Central memory CD4-positive, alpha-beta T cell (primary cell): ENCODE results near the gene MAP1LC3B2.
A peak's percentile ranks its signal among the peaks of the same experiment; 100 is the strongest.

Experiments
- DNase-seq: peaks from one replicate; pipeline ENCODE4 v3.0.0; 2022
- total RNA-seq, 3 experiments: gene quantifications; one replicate each; lab custom pipeline; 2026; lab: John Stamatoyannopoulos, UW

Gene MAP1LC3B2
- 0.19 to 0.71 (median 0.38) reads per million in 3 experiments for total RNA-seq

GRCh38 chr12:116559162-116559935, at the start of gene MAP1LC3B2:
MAP1LC3B2 (plus strand) TSS chr12:116559381; CDS start chr12:116575943, 16,562 bp downstream.
- peak; percentile 88 for DNase-seq

DNA sequence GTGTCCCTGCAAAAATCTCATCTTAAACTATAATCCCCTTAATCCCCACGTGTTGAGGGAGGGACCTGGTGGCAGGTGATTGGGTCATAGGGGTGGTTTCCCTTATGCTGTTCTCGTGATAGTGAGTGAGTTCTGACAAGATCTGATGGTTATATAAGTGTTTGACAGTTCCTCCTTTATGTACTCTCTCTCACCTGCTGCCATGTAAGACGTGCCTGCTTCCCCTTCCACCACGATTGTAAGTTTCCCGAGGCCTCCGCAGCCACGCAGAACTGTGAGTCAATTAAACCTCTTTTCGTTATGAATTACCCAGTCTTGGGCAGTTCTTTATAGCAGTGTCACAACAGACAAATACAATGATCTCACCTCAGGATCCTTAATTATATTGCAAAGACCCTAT, 45.2 kb upstream of the MAP1LC3B2 start:
- no peak for DNase-seq

DNA sequence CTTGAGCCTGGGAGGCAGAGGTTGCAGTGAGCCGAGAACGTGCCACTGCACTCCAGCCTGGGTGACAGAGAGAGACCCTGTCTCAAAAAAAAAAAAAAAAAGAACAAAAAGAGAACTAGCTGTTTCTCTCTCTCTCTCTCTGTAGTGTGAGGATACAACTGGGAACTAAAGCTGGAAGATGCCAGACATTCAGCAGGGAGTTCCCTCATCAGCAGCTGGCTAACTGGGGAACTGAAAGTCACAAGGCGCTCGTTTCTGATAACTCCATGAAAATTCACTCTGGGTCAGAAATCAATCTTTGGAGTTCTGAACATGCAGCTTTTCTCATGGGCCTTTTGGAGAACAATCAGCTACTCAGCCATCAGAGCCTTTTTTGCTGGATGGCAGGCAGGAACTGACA, 43.5 kb upstream of the MAP1LC3B2 start:
- no peak for DNase-seq

DNA sequence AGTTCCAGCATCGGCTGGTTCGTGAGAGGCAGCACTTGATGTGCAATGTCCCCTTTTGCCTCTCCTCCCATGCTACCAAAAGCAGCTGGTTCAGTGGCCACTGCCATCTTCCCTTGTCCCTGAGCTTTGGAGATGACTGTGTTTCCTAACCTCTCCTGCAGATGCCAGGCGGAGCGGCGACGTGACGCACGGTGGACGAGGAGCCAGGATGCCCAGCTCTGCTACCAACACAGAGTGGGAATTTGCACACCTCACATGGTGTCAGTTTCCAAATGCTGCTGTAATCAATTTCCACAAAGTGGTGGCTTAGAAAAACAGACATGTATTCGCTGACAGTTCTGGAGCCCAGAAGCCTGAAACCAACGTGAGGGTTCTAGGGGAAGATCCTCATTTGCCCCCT, 42.5 kb upstream of the MAP1LC3B2 start:
- no peak for DNase-seq

DNA sequence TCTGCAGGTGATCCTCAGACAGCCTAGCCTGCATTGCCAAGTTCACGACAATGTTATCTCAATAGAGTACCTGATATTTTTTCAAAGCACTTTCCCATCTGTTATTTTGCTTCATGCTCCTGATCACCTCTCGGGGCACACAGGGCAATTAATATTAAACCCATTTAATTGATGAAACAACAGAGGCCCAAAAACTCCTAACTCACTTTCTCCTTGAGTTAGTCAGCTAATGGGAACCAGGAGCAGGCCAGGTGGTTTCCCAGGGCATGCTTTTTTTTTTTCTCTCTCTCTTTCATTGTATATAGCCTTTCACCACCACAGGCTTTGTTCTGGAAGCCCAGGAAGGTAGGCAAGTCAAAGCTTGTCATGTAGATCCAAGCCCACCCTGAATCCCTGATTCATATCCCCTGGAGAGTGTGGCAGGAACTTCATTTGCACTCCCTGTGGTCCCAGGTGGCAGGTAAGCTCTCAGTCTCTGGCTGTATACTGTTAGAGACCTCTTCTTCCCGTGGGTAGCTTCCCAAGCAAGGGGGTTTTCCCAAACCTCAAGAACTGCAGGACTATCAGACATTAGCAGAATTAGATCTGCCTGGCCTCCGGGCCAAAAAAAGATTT, 41.6 kb upstream of the MAP1LC3B2 start:
- no peak for DNase-seq

DNA sequence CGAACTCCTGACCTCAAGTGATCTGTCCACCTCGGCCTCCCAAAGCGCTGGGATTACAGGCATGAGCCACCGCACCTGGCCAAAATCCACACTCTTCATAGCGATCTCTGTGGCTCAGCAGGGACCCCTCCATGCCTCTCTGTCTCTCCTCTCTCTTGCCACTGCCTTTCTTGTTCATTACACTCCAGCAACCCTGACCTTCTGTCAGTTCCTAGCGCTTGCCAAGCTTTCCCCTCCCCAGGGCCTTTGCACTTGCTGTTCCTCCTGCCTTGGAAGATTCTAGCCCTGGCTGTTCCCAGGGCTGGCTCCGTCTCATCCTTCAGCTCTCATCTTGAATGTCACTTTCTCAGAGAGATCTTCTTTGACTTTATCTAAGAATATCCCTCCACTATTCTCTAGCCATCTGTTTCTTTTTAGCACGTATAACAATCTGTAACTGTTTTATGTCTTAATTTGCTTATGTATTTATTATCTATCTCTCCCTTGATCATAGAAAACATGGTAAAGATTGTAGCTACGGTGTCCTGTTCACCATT, 38.9 kb upstream of the MAP1LC3B2 start:
- DNase-seq, result no peak

- no peak for DNase-seq
These were observed 38.2 kb upstream of the MAP1LC3B2 start for GRCh38 chr12:116520801-116521471.

DNA sequence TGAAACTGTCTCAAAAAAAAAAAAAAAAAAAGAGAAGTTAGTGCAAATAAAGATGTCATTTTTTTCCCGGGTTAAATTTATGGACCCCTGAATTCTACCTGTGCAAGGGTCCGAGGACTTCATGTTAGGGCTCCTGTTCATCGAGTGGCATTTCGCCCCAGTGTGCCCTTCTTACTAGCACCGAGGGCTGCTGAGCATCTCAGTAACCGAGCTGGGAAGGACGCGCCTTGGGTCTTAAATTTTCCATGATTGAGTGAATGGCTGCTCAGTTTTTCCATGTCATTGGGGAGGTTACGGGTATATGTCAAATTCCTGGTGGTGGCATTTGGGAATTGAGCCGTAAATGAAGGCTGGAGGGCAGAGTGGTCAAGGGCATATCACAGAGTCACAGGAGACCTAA, 34.9 kb upstream of the MAP1LC3B2 start:
- no peak for DNase-seq

- no peak for DNase-seq
These were observed 34.2 kb upstream of the MAP1LC3B2 start for GRCh38 chr12:116524964-116525379.

DNA sequence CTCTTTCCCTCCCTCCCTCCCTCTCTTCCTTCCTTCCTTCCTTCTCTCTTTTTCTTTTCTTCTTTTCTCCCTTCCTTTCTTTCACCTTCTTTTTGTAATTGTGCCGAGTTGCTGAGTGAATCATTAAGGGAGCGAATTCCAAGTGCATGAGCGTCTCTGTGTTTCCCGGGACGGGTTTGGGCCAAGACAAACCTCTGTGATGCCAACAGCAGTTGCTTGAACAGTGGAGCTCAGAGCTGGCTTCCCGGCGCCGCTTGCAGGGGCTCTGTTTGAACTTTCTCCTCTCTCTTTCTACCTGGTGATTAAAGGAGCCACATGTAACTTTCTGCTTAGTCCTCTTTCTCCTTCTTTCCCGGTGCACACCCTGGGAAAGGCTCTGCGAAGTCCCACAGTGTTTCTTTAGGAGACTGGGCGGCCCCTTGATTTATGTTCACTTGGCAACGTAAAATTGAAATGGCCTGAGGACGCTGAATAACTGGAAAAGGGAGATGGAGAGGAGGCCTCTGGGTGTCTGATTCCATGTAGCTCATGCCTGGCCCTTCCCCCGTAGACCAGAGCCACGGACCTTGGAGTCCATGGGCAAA, 33.7 kb upstream of the MAP1LC3B2 start:
- DNase-seq, result no peak

- no peak for DNase-seq
These were observed 31.1 kb upstream of the MAP1LC3B2 start for GRCh38 chr12:116528065-116528464.

- no peak for DNase-seq
These were observed 30.7 kb upstream of the MAP1LC3B2 start for GRCh38 chr12:116528498-116528897.

DNA sequence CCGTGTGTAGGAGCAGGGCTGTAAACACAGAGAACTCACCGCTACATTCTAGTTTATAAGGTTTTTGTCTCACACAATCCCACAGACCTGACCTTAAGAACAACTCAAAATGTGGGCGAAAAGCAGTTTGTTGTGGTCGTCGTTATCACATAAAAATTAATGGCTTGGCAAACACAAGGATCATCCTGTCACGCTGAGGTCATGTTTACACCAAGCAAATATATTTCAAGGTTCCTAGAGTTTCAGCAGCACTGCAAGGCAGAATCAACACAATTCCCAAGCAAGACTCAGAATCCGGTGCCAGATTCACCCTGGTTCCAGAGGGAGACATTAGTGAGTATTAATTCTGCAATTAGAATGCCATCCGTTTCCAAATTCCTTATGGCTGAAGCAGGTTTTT, 30.1 kb upstream of the MAP1LC3B2 start:
- DNase-seq, result no peak

GRCh38 chr12:116529686-116530085, 29.5 kb upstream of the MAP1LC3B2 start:
- no peak for DNase-seq

- no peak for DNase-seq
These were observed 26.8 kb upstream of the MAP1LC3B2 start for GRCh38 chr12:116532428-116532827.

GRCh38 chr12:116532986-116533342, 26.2 kb upstream of the MAP1LC3B2 start:
- no peak for DNase-seq

- DNase-seq, result peak; percentile 50
These were observed 25.6 kb upstream of the MAP1LC3B2 start for GRCh38 chr12:116533343-116534251.

DNA sequence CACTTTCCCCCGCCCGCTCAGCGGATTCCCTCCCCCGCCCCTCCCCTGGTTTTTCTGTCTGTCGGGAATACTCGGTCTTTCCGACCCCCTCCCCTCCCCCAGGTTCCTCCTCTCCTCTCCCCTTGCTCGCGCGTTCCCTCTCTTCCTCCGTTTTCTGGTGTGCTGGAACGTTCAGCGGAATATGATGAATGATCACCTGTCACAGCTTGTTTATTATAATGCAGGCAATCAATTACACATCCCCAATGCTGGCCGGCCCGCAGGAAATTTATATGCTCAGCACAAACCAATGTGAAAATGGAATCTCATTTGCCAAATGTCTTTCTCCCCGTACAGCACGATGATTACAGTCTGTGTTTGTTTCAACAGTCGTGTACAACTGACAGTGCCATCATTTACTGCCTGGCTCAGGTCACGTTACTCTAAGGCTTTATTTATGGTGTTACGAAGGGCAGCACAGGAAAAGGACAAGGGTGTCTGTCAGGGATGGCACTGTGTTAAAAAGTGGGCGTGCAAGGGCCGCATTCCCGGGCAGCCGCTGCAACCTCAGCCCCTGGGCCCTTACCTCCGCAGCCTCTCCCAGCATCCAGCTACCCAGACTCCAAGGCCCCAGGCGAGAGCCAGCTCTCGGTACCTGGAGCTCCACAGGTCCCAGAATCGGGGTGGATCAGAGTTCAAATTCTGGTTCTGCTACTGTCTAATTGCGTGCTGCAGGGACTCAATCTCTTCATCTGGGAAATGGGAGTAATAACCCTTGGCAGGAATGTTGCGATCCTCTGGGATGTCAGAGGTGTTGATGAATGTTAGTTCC, 24.7 kb upstream of the MAP1LC3B2 start:
- DNase-seq, result no peak

DNA sequence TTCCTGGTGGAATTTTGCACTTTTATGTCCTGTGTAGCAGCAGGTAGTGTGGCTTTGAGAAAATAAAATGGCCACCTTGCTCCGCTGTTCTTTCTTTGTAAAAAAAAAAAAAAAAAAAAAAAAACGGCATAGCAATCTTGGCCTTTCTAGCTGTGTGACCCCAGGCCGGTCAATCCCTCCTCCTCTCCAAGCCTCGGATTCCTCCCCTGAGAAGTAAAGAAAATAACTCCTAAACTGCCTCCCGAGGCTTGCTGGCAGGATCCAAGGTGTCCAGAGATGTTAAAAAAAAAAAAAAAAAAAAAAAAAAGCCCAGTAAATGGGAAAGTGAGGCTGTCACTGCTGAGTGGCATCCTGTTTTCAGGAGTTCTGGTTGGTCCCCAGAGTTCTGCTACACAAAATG, 23.9 kb upstream of the MAP1LC3B2 start:
- no peak for DNase-seq

DNA sequence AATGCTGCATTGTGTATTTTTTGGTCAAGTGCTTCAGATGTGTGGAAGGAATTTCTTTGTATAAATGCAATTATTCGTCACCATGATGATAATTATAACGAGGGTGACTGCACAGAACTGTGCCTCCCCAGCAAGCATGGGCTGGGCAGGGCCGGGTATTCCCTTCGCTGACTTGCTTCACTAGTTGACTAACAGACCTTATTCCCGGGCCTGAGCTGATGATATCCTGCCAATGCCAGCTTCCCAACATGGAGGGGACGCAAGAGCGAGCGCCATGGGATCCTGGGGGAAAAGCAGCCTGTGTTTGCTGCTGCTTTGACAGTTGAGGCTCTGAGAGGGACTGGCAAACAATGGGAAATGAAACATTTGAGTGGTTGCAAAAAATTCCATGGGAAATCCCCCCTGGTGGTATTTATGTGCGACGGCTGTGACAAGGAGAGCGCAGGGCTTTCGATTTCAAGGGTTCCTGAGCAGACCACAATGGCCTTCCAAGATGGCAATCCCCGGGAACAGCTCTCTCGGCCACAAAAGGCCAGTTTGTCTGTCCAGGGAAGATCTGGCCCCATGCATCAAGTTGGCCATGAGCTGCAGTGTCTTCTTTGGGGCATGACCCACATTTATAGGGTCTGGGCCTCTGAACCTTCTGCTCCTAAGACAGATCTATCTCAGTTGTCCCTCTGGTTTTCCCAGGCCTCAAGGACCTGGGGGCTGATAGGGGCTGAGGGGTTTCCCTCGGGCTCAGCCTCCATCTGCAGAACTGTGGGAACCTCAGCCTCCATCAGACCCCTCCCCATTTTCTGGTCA, 21.9 kb upstream of the MAP1LC3B2 start:
- no peak for DNase-seq
